HG02885 (cell line): ENCODE measurements around the gene MS4A2.
"Not testable (repeated sequence)": the region's sequence is repeated elsewhere in the genome, so short reads cannot be mapped to it uniquely, and the experiment has no call there.

Experiments used
- ATAC-seq: cut with Tn5 transposase; IDR thresholded peaks from one replicate; pipeline ENCODE4 v1.9.1; 2021; ENCODE audit warnings: mild to moderate bottlenecking; ENCODE audit not compliant: unreplicated experiment, poor library complexity

Gene MS4A2

GRCh38 chr11:60088364-60088763 lies at the start of gene MS4A2:
Gene MS4A2, plus strand, starts transcription at chr11:60088664. Its CDS starts 102 bp downstream, at chr11:60088766.
- ATAC-seq = no peak

GRCh38 chr11:60040109-60040508 lies 48.4 kb upstream of the MS4A2 start, which contains the start of gene OOSP2:
Gene OOSP2, plus strand, starts transcription at chr11:60040409. Its CDS starts 51 bp downstream, at chr11:60040460.
- no peak for ATAC-seq

GRCh38 chr11:60050422-60050821 lies 38.0 kb upstream of the MS4A2 start:
- not testable (repeated sequence) for ATAC-seq

GRCh38 chr11:60050839-60051238 lies 37.6 kb upstream of the MS4A2 start:
- ATAC-seq = not testable (repeated sequence)

- ATAC-seq = no peak
These were observed 32.0 kb upstream of the MS4A2 start, which contains the start of gene MS4A3 for GRCh38 chr11:60056349-60056969. Gene MS4A3, plus strand, starts transcription at chr11:60056665. Its CDS starts 4,496 bp downstream, at chr11:60061161.

- no peak for ATAC-seq
These were observed 29.4 kb upstream of the MS4A2 start for GRCh38 chr11:60059052-60059451.

GRCh38 chr11:60059521-60060240 lies 28.8 kb upstream of the MS4A2 start:
- ATAC-seq = no peak

- ATAC-seq = no peak
These were observed 24.4 kb upstream of the MS4A2 start for GRCh38 chr11:60064111-60064510.

- no peak for ATAC-seq
These were observed 22.7 kb upstream of the MS4A2 start for GRCh38 chr11:60065801-60066200.

- no peak for ATAC-seq
These were observed 19.0 kb upstream of the MS4A2 start for GRCh38 chr11:60069450-60069849.

GRCh38 chr11:60071644-60072043 lies 16.8 kb upstream of the MS4A2 start:
- not testable (repeated sequence) for ATAC-seq

GRCh38 chr11:60077216-60077817 lies 11.1 kb upstream of the MS4A2 start:
- ATAC-seq = no peak

- ATAC-seq = no peak
These were observed 10.5 kb upstream of the MS4A2 start for GRCh38 chr11:60077981-60078380.

- ATAC-seq = no peak
These were observed 9.7 kb upstream of the MS4A2 start for GRCh38 chr11:60078745-60079144.

- no peak for ATAC-seq
These were observed 7.9 kb upstream of the MS4A2 start for GRCh38 chr11:60080535-60080934.

GRCh38 chr11:60084631-60085273 lies 3.7 kb upstream of the MS4A2 start:
- ATAC-seq = no peak

- no peak for ATAC-seq
These were observed 2.6 kb upstream of the MS4A2 start for GRCh38 chr11:60085909-60086308.

GRCh38 chr11:60087239-60087638 lies 1.2 kb upstream of the MS4A2 start:
- ATAC-seq = no peak

- ATAC-seq = no peak
These were observed 7.1 kb downstream of the MS4A2 start for GRCh38 chr11:60095477-60096120.

- ATAC-seq = no peak
These were observed 8.7 kb downstream of the MS4A2 start for GRCh38 chr11:60097189-60097588.
